ENCODE measurements around the gene KPTN. TPM values are rescaled to one million over a fixed set of nuclear protein-coding genes. Genes with fewer than 3 reads are reported as not detected.

KPTN gene
- total and polyA plus RNA-seq, 2 of the 8 experiments (the other 6 are each of a cell fraction or from before 2014, with no cell fraction given): 23.6 to 31.3 TPM

- no peak for TF ChIP-seq ATF2 (IDR thresholded peaks at IDR 0.05; ENCODE audit: low read length)
- TF ChIP-seq GTF2F1 (IDR thresholded peaks at IDR 0.05; ENCODE audit: borderline replicate concordance, low read depth, low read length): no peak
- TF ChIP-seq TBP (IDR thresholded peaks at IDR 0.05; ENCODE audit: low read depth, low read length): no peak
Observed at GRCh38 chr19:47433121-47433520, 50.9 kb downstream of the KPTN start (continued).

Measured in H1 (cell line).